Astrocyte (in vitro differentiated cells and primary cell): ENCODE results near the gene CBR4. TPM values are rescaled to one million over a fixed set of nuclear protein-coding genes. Genes with fewer than 3 reads are reported as not detected.

Source experiments
- DNase-seq: peaks from one replicate; pipeline ENCODE4 v3.0.0-alpha.2; 2010; ENCODE audit warnings: low read depth
- FAIRE-seq: peaks from 2 replicates; lab custom pipeline; 2011; peaks lifted over from hg19 to GRCh38; lab: Jason Lieb, UNC
- H2AFZ ChIP-seq: 2 replicates; pipeline ENCODE4 v1.6.0; 2012; ENCODE audit warnings: low read depth, low read length, inconsistent platforms
- H3K27ac ChIP-seq: 2 replicates; pipeline ENCODE4 v1.5.1; 2011; ENCODE audit warnings: low read depth, low read length, inconsistent platforms
- H3K27me3 ChIP-seq: 2 replicates; pipeline ENCODE4 v1.6.0; 2011; ENCODE audit warnings: low read length, inconsistent platforms; ENCODE audit not compliant: insufficient read depth
- H3K36me3 ChIP-seq: 2 replicates; pipeline ENCODE4 v1.5.1; 2011; ENCODE audit warnings: low read length, inconsistent platforms; ENCODE audit not compliant: insufficient read depth
- H3K4me1 ChIP-seq: 2 replicates; pipeline ENCODE4 v1.5.1; 2011; ENCODE audit warnings: low read length, inconsistent platforms; ENCODE audit not compliant: insufficient read depth
- H3K4me2 ChIP-seq: 2 replicates; pipeline ENCODE4 v1.6.0; 2012; ENCODE audit warnings: low read length, inconsistent platforms
- H3K4me3 ChIP-seq: 2 replicates; pipeline ENCODE4 v1.5.1; 2011; ENCODE audit warnings: low read depth, mild to moderate bottlenecking, low read length, inconsistent platforms; ENCODE audit not compliant: insufficient read depth
- H3K79me2 ChIP-seq: 2 replicates; pipeline ENCODE4 v1.6.0; 2012; ENCODE audit warnings: mild to moderate bottlenecking, low read length, inconsistent platforms; ENCODE audit not compliant: insufficient read depth
- H3K9ac ChIP-seq: 2 replicates; pipeline ENCODE4 v1.6.0; 2012; ENCODE audit warnings: mild to moderate bottlenecking, low read length, inconsistent platforms
- H3K9me3 ChIP-seq: 2 replicates; pipeline ENCODE4 v1.5.1; 2012; ENCODE audit warnings: low read depth, mild to moderate bottlenecking, low read length, inconsistent platforms; ENCODE audit not compliant: insufficient read depth
- H4K20me1 ChIP-seq: 2 replicates; pipeline ENCODE4 v1.6.0; 2012; ENCODE audit warnings: low read length, inconsistent platforms; ENCODE audit not compliant: insufficient read depth
- H3K27ac Mint-ChIP-seq: one replicate; pipeline ENCODE4 v1.8.0; 2021; ENCODE audit warnings: mild to moderate bottlenecking, mixed read lengths; ENCODE audit not compliant: unreplicated experiment
- H3K27me3 Mint-ChIP-seq: one replicate; pipeline ENCODE4 v1.8.0; 2021; ENCODE audit warnings: low read depth, mixed read lengths; ENCODE audit not compliant: unreplicated experiment
- H3K36me3 Mint-ChIP-seq: one replicate; pipeline ENCODE4 v1.8.0; 2021; ENCODE audit warnings: low read depth, mixed read lengths; ENCODE audit not compliant: unreplicated experiment
- H3K4me1 Mint-ChIP-seq: one replicate; pipeline ENCODE4 v1.8.0; 2021; ENCODE audit warnings: low read depth, mixed read lengths; ENCODE audit not compliant: unreplicated experiment
- H3K4me3 Mint-ChIP-seq: one replicate; pipeline ENCODE4 v1.8.0; 2021; ENCODE audit warnings: mild to moderate bottlenecking, moderate library complexity, mixed read lengths; ENCODE audit not compliant: unreplicated experiment
- H3K9me3 Mint-ChIP-seq: one replicate; pipeline ENCODE4 v1.8.0; 2021; ENCODE audit warnings: mild to moderate bottlenecking, mixed read lengths; ENCODE audit not compliant: unreplicated experiment
- EZH2 ChIP-seq: IDR thresholded peaks from 2 replicates; pipeline ENCODE4 v1.6.1; 2012; ENCODE audit warnings: mild to moderate bottlenecking, low read length, inconsistent platforms; ENCODE audit not compliant: insufficient read depth
- total RNA-seq: library from RNA; stranded (reverse); gene quantifications from 2 replicates; pipeline ENCODE4 v1.2.1, GENCODE V29; 2021
- TF ChIP-seq, protein P1 (sequence below): IDR thresholded peaks from 2 replicates; pipeline ENCODE4 v1.5.1; 2011; ENCODE audit warnings: low read depth, mild to moderate bottlenecking, inconsistent platforms, low read length, moderate library complexity; ENCODE audit not compliant: insufficient read depth

CBR4 gene
- total RNA-seq, 1 donor from 2014 or later, result 16.8 TPM

DNA sequence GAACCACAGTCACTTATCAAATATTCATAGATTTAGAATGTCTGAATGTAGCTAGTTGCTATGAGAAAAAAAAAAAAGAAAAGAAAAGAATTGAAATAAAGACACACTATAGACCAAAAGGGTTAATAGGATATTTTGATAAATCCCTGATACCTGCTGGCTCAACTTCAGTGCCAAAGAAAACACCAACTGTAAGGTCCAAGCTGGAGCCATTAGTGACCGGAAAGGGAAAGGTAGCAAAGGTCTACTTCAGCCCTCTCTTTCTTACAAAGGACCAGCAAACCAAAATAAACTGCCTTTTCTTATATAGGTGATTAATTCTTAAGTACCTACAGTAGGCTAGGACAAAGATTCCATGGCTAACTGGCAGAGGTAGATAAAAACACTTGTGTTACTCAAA is 9.7 kb downstream of the CBR4 start:
- H2AFZ ChIP-seq, result no peak overlapping the region
- Mint-ChIP-seq H3K27me3 (no peaks in the 10 kb centered on the region), H3K4me1 (peaks cover 10% of the 10 kb centered on the region), H3K9me3 (no peaks in the 10 kb centered on the region), H3K27ac (no peak overlapping the region), H3K4me3 (no peak overlapping the region), H3K36me3 (peaks cover 8% of the 10 kb centered on the region)
- FAIRE-seq (no peak), DNase-seq (no peak)
- no peaks in the 10 kb centered on the region for H4K20me1 ChIP-seq
- H3K27ac ChIP-seq, result no peak overlapping the region
- no peak overlapping the region for H3K4me2 ChIP-seq
- H3K4me3 ChIP-seq, result no peak overlapping the region
- H3K4me1 ChIP-seq, result no peaks in the 10 kb centered on the region
- H3K27me3 ChIP-seq, result no peaks in the 10 kb centered on the region
- TF ChIP-seq, protein P1, sequence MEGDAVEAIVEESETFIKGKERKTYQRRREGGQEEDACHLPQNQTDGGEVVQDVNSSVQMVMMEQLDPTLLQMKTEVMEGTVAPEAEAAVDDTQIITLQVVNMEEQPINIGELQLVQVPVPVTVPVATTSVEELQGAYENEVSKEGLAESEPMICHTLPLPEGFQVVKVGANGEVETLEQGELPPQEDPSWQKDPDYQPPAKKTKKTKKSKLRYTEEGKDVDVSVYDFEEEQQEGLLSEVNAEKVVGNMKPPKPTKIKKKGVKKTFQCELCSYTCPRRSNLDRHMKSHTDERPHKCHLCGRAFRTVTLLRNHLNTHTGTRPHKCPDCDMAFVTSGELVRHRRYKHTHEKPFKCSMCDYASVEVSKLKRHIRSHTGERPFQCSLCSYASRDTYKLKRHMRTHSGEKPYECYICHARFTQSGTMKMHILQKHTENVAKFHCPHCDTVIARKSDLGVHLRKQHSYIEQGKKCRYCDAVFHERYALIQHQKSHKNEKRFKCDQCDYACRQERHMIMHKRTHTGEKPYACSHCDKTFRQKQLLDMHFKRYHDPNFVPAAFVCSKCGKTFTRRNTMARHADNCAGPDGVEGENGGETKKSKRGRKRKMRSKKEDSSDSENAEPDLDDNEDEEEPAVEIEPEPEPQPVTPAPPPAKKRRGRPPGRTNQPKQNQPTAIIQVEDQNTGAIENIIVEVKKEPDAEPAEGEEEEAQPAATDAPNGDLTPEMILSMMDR, result no peak
- no peak for TF ChIP-seq EZH2
- no peaks in the 10 kb centered on the region for H3K79me2 ChIP-seq
- peaks cover 12% of the 10 kb centered on the region for H3K36me3 ChIP-seq
- no peaks in the 10 kb centered on the region for H3K9me3 ChIP-seq
- peak overlapping the region; percentile 10 for H3K9ac ChIP-seq

DNA sequence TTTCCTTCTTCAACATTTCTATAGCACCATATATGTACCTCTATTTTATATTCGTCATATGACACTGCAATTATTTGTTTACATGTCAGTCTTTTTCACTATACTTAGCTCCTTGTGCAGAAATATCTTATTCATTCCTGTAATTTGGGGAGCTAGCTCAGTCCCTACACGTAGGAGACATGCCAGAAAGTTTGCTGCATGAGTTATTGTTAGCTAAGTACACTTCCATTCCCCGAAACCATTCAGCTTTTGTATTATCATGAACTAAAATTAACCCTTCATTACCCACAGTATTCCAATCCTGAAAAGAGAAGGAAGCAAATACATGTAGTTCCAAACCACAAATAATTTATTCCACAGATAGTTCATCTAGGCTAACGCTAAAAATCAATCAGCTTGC is 10.2 kb downstream of the CBR4 start:
- H3K27me3 ChIP-seq, result no peaks in the 10 kb centered on the region
- no peak overlapping the region for H3K4me3 Mint-ChIP-seq
- H4K20me1 ChIP-seq, result no peaks in the 10 kb centered on the region
- H3K79me2 ChIP-seq, result no peaks in the 10 kb centered on the region
- H3K9me3 ChIP-seq, result no peaks in the 10 kb centered on the region
- no peak overlapping the region for H2AFZ ChIP-seq
- H3K4me3 ChIP-seq, result no peak overlapping the region
- FAIRE-seq, result no peak
- H3K4me1 Mint-ChIP-seq, result peaks cover 10% of the 10 kb centered on the region
- H3K4me2 ChIP-seq, result no peak overlapping the region
- H3K4me1 ChIP-seq, result no peaks in the 10 kb centered on the region
- DNase-seq, result peak; percentile 27
- no peaks in the 10 kb centered on the region for H3K27me3 Mint-ChIP-seq
- H3K9me3 Mint-ChIP-seq, result no peaks in the 10 kb centered on the region
- peaks cover 9% of the 10 kb centered on the region for H3K36me3 Mint-ChIP-seq
- H3K36me3 ChIP-seq, result peaks cover 12% of the 10 kb centered on the region
- H3K27ac ChIP-seq, result no peak overlapping the region
- no peak for TF ChIP-seq EZH2
- TF ChIP-seq, protein P1, result no peak
- no peak overlapping the region for H3K9ac ChIP-seq
- H3K27ac Mint-ChIP-seq, result no peak overlapping the region

DNA sequence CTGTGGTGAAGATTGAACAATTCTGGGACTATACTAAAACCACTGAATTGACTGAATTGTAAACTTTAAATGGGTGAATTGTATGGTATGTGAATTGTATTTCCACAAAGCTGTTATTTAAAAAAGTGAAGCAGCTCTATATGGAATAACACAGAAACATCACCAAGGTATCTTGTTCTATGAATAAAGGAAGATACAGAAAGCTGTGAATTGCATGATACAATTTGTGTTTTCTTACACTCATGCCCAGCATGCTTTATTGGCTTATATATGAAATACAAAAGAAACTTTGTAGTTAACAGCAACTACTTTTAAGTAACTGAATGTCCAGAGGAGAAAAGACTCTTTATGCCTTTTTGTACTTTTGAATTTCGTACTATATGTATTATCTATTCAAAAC is 11.5 kb downstream of the CBR4 start:
- Mint-ChIP-seq H3K36me3 (peaks cover 13% of the 10 kb centered on the region), H3K4me3 (no peak overlapping the region), H3K4me1 (peaks cover 14% of the 10 kb centered on the region), H3K9me3 (no peaks in the 10 kb centered on the region), H3K27ac (no peak overlapping the region), H3K27me3 (no peaks in the 10 kb centered on the region)
- no peaks in the 10 kb centered on the region for H4K20me1 ChIP-seq
- H3K79me2 ChIP-seq, result no peaks in the 10 kb centered on the region
- DNase-seq (no peak), FAIRE-seq (no peak)
- H3K27ac ChIP-seq, result no peak overlapping the region
- TF ChIP-seq, protein P1, result no peak
- no peak for TF ChIP-seq EZH2
- peaks cover 12% of the 10 kb centered on the region for H3K36me3 ChIP-seq
- no peak overlapping the region for H3K4me3 ChIP-seq
- peaks cover 4% of the 10 kb centered on the region for H3K4me1 ChIP-seq
- no peak overlapping the region for H3K9ac ChIP-seq
- H2AFZ ChIP-seq, result no peak overlapping the region
- H3K27me3 ChIP-seq, result no peaks in the 10 kb centered on the region
- H3K4me2 ChIP-seq, result no peak overlapping the region
- no peaks in the 10 kb centered on the region for H3K9me3 ChIP-seq
